Stimulated activated CD4-positive, alpha-beta T cell treated with anti-CD3 and anti-CD28 coated beads, Interleukin-12 subunit alpha, Interleukin-12 subunit beta, amount 100 ng/mL, for 24 hours (primary cell): Measurements from ENCODE around the gene DHX38.

Experiments
- DNase-seq, 2 experiments: peaks; one replicate each; pipeline ENCODE4 v3.0.0-alpha.2; 2020; ENCODE audit warnings: low read depth in 2 of 2

The DHX38 gene

GRCh38 chr16:72083778-72084404 lies 9.8 kb upstream of the DHX38 start:
- DNase-seq: no peak

- no peak for DNase-seq
Measured at GRCh38 chr16:72084445-72084844, 9.2 kb upstream of the DHX38 start.

GRCh38 chr16:72085002-72085401 lies 8.6 kb upstream of the DHX38 start:
- no peak for DNase-seq

- DNase-seq: no peak
Measured at GRCh38 chr16:72091217-72091616, 2.4 kb upstream of the DHX38 start.

GRCh38 chr16:72092832-72093447 lies 707 bp upstream of the DHX38 start:
- DNase-seq: peak in 1 of 2 experiments; percentile 11

- peak in 1 of 2 experiments; percentile 7 for DNase-seq
Measured at GRCh38 chr16:72094266-72094610, 591 bp downstream of the DHX38 start.

GRCh38 chr16:72098936-72099335 lies 5.3 kb downstream of the DHX38 start:
- no peak for DNase-seq

GRCh38 chr16:72099377-72099818 lies 5.8 kb downstream of the DHX38 start:
- peak in 1 of 2 experiments; percentile 26 for DNase-seq

GRCh38 chr16:72101195-72101594 lies 7.5 kb downstream of the DHX38 start:
- DNase-seq: no peak

- no peak for DNase-seq
Measured at GRCh38 chr16:72104905-72105304, 11.3 kb downstream of the DHX38 start.

GRCh38 chr16:72105978-72106377 lies 12.3 kb downstream of the DHX38 start:
- no peak for DNase-seq

GRCh38 chr16:72107371-72107770 lies 13.7 kb downstream of the DHX38 start:
- DNase-seq: no peak

- DNase-seq: no peak
Measured at GRCh38 chr16:72108353-72109102, 14.9 kb downstream of the DHX38 start.

- no peak for DNase-seq
Measured at GRCh38 chr16:72109300-72109699, 15.7 kb downstream of the DHX38 start.

- DNase-seq: no peak
Measured at GRCh38 chr16:72109966-72110530, 16.4 kb downstream of the DHX38 start.

- no peak for DNase-seq
Measured at GRCh38 chr16:72110662-72111615, 17.3 kb downstream of the DHX38 start.

GRCh38 chr16:72111657-72112451 lies 18.2 kb downstream of the DHX38 start:
- no peak for DNase-seq

- DNase-seq: no peak
Measured at GRCh38 chr16:72112452-72112792, 18.8 kb downstream of the DHX38 start.

GRCh38 chr16:72112906-72113615 lies 19.4 kb downstream of the DHX38 start:
- no peak for DNase-seq

- DNase-seq: no peak
Measured at GRCh38 chr16:72113616-72113945, 19.9 kb downstream of the DHX38 start.
